GM21825 (cell line): Measurements from ENCODE around the gene SEC24B.
A peak's percentile ranks its signal among the peaks of the same experiment; 100 is the strongest.
"Not testable (repeated sequence)": the region's sequence is repeated elsewhere in the genome, so short reads cannot be mapped to it uniquely, and the experiment has no call there.

Experiments used
- ATAC-seq: cut with Tn5 transposase; IDR thresholded peaks from one replicate; pipeline ENCODE4 v1.9.1; 2021; ENCODE audit warnings: mild to moderate bottlenecking, moderate library complexity; ENCODE audit not compliant: unreplicated experiment

The SEC24B gene

DNA sequence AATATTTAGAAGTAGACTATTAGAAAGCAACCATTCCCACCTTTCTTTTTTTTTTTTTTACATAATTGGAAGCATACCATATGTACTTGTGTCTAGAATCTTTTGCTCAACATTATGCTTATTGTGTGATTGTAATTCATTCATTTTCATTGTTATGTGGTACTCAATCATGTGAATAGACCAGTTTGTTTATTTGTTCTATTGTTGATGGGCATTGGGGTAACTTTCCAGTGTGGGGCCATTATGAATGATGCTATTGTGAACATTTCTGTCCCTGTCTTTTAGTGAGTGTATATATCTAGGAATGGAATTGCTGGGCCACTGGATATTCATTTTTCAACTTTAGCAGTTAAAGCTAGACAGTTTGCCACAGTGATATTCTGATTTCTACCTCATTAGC, 63.9 kb downstream of the SEC24B start:
- no peak for ATAC-seq

DNA sequence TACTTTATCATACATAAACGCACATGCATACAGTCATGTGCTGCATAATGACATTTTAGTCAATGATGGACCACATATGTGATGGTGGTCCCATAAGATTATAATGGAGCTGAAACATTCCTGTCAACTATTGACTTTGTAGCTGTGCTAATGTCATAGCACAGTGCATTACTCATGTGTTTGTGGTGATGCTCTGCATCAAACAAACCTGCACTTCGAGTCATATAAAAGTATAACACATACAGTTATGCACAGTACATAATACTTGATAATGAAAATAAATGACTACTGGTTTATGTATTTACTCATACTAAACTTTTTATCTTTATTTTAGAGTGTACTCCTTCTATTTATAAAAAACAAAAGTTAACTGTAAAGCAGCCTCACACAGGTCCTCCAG, 65.9 kb downstream of the SEC24B start:
- ATAC-seq, result no peak

DNA sequence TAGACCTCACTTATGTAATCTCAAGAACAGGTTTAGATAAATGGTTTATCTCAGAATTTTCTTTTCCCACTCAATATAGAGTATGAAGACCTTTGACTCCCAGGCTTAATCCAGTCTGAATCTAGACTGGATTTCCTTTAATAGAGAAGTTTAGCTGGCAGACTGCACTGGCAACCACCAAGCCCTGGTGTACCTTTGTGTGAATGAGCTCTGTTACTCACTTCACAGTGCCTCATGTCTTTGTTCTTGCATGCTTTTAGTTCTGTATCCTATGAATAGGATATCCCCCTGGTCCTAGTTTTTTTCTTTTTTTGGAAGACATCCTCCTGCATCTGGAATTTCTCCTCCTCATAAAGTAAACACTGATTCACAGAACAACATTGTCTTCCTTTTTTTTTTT, 73.3 kb downstream of the SEC24B start:
- ATAC-seq, result no peak

DNA sequence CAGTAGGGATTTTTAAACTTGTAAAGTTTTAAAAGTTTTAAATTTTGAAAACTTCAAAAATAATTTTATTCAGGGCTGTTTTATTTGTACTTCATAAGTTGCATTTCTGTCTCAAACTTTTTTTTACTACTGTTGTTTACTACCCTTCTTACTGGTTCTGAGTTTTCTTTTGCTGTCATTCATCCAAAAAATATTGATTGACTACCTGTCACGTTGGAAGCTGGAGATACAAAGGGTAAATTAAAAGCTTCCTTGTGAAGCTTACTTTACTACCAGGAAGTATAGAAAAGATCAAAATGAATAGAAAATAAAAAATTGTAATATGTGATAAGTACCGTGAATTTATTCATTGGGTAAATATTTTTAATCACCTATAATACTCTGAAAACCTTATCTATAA, 77.1 kb downstream of the SEC24B start:
- no peak for ATAC-seq

DNA sequence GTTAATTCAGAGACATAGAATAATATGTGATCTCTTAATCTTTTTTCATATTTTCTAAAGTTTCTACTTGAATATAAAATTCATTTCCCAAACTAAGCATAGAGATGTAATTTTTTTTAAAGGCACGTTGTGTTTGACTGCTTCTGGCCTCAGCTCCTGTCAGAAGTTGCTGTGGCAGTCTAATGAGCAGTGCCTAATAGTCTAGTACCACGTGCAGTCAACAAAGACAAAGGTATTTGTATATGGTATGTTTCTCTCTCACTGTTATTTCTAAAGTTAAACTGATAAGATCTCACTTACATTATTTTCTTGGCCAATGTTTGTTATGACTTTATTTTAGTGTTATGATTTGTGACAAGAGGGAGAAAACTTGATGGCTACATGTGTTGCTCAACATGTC, 77.8 kb downstream of the SEC24B start:
- ATAC-seq, result no peak

DNA sequence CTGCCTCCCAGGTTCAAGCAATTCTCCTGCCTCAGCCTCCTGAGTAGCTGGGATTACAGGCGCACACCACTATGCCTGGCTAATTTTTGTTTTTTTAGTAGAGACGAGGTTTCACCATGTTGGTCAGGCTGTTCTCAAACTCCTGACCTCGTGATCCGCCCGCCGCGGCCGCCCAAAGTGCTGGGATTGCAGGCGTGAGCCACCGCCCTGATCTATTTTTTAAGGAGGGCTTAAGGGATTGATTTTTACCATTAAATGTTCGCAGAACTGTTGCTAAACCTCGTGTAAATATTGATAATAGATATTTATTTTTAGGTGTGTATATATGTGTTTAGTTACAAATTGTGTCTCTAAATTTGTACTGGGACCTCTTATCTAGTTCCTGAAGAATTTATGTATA, 79.8 kb downstream of the SEC24B start:
- not testable (repeated sequence) for ATAC-seq

DNA sequence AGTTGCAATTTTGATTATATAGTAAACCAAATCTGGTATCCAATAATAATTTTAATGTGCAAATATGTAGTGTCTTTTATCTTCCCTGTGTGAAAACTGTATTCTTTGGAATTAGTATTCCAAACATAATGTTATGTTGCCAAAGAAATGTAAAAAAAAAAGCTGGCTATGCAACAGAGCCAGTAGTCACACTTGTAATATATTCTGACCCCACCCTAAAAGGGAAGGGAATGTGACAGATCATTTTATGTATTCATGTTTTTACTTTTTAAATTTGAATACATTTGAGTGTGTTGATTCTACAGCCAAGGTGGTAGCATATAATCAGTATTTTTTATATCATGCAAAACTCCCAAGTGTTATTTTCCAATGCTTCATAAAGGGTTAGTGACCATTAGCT, 98.6 kb downstream of the SEC24B start:
- no peak for ATAC-seq

DNA sequence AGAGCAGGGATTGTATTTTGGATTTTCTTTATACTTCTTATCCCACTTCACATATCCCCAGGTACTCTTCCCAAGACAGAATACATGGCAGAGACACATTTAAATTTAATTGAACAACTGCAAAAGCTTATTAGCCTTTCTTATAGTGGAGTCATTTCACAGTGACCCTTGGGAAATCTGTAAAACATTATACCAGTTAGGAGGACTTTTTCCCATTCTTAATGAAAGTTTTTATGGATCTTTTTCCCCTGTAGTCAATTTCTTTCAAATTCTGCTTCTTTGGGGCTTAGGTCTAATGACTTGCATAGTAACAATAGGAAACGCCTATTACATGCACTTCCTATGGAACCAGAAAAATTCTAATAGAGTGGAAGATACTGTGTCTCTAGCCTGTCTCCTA, 111.8 kb downstream of the SEC24B start:
- no peak for ATAC-seq

DNA sequence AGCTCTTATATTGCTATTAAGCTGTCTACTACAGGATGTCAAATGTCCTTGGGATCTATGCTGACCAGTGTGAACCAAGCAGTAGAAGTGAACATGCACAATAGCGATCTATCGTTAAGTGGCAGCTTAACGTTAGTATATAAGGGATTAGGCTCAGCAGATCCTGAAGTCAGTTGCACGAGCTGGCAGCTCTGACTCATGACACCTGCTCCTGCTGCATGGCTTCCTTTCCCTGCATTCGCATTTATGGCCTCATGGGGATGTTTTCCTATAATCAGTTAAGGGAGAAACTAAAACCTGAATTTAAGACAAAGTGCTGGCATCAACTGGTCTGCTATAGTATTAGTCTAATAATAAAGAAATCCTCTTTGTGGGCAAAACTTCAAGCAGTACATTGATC, 113.8 kb downstream of the SEC24B start:
- no peak for ATAC-seq

- ATAC-seq, result no peak
Observed at GRCh38 chr4:109548655-109549054, 115.0 kb downstream of the SEC24B start.

GRCh38 chr4:109552237-109552636, 118.6 kb downstream of the SEC24B start:
- no peak for ATAC-seq

DNA sequence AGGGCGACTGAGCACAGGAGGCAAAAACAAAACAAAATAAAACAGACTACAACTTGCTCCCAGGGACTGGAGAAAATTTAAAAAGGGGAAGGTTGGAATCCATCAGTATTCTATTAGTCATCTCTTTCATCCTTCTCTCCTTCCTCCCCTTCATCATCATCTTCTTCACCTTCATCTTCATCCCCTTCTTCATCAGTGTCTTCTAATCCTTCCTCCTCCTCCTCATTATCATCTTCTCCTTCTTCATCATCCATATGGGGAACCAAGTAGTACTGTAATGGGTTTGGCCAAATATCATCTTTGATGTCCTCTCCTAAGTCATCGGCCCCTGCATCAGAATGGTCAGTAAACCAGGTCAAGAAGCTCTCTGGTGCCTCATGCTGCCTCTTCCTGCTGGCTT, 119.5 kb downstream of the SEC24B start:
- ATAC-seq, result no peak

GRCh38 chr4:109554971-109555370, 121.4 kb downstream of the SEC24B start:
- no peak for ATAC-seq

- ATAC-seq, result no peak
Observed at GRCh38 chr4:109557433-109557832, 123.8 kb downstream of the SEC24B start.

DNA sequence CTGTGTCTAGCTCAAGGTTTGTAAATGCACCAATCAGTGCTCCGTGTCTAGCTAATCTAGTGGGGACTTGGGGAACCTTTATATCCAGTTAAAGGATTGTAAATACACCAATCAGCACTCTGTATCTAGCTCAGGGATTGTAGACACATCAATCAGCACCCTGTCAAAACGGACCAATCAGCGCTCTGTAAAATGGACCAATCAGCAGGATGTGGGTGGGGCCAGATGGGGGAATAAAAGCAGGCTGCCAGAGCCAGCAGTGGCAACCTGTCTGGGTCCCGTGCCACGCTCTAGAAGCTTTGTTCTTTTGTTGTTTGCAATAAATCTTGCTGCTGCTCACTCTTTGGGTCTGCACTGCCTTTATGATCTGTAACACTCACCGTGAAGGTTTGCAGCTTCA, 124.5 kb downstream of the SEC24B start:
- not testable (repeated sequence) for ATAC-seq

DNA sequence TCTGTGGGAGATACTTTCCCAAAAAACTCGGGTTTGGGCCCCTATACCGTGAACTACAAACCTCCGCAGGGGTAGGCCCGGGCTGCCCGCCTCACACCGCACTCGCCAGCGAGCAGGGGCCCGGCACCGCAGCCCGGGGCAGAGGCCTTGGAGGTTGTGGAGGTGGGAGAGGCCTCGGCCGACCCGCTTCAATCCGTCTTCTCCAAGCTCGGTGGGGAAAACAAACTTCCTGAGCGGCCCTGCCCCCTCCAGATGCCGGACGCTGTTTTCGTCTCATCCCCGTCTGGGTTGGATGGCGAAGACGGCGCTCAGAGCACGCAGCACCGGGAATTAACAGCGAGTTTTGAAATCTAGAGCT, 126.0 kb downstream of the SEC24B start:
- peak; percentile 26 for ATAC-seq

GRCh38 chr4:109559983-109560686, 126.5 kb downstream of the SEC24B start, which contains the start of gene MCUB:
Gene MCUB (plus strand): TSS chr4:109560246. CDS start chr4:109560338, 92 bp downstream.
- peak; percentile 90 for ATAC-seq

DNA sequence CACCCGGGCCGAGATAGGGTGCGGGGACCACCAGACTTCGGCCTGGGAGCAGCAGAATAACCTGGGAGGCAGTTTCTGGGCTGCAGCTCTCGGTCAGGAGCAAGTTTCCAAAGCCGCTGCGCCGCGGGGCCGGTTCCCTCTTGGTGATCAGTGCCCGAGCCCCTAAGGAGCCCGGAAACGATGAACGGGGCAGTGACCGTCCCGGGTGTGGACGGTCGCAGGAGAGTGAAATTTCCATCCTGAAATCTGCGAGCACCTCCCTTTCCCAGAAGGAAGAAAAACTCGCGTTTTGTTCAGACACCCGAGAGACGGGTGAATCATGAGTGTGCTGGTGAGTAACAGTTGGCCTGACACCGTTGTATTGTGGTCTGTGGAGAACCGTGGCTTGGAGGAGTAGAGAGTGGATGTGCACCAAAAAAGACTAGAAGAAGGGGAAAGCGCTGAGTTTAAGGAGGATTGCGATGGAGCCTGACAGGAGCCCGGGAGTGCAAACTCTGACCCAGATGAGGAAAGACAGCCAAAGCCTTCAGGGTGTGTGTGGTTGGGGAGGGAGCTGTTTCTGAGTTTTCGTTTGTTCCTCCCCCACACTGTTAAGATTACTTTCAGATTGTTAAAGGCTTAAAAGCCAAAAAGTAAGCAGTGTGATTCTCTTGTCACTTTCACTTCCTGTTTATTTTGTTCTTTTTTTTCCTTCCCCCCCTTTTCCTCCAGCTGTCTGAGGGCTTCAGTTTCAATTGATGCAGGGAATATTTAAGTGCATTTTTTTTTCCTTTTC, 127.3 kb downstream of the SEC24B start:
- ATAC-seq, result peak; percentile 62

DNA sequence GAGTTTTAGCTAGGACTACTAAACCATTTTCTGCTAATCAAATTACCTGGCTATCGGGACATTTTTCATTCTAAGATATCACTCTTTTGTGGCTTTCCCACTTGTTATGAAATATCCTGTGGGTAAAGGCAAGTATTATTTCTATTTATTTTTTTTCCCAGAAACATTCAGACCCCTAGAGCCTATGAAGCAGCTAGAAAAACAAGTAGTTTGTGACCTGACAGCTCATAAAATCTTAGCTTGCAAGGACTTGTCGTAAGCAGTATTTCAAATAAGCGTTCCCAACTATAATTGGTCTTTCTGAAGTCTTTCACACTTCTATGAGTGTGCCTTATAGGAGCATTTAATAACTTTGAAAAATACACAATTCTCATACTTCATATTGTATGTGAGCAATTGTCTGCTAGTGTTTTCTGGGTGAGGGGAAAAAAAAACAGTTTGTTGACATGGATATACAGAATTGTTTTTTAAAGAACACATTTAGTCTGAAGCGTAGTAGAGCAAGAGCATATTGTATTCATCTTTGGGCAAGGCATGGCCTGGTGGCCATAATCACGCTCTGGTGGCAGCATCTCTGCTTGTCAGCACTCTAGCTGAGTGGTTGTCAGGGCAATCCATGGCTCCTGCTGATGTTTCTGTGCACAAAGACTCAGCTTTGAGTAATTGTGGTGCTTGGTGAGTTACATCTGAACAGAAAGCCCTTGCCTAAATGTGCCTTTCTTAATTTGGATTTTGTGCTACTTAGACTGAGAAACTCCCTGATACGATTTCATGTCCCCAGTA, 129.0 kb downstream of the SEC24B start:
- ATAC-seq, result no peak

DNA sequence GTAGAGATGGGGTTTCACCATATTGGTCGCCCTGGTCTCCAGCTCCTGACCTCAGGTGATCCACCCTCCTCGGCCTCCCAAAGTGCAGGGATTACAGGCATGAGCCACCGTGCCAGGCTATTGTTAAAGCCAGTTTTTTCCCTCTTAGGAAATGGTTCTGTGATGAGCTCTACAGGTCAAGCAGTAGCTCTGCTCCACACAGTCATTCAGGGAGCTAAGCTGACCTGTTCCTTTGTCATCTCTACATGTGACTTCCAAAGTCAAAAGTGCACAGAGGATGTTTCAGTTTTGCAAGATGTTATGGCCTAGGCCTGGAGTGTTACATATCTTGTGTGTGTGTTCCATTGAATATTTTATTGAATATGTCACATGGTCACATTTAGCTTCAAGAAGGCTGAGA, 137.9 kb downstream of the SEC24B start:
- ATAC-seq, result no peak

DNA sequence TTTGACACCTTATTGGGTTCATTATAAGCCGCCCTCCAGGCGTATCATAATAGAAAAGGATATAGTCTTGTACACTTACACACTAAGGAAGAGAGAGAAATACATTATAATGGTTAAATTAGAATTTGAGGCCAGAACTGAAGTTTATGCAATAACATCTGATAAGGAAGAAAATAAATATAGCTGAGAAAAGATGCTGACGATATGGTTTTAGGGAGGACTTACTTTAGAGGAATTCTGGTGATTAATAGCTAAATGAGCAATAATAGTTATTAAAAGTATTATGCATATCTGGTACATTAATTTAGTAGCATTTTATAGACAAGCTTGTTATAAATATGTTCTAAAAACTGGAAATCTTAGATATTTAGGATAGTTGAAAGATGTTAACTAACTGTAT, 138.5 kb downstream of the SEC24B start:
- no peak for ATAC-seq

DNA sequence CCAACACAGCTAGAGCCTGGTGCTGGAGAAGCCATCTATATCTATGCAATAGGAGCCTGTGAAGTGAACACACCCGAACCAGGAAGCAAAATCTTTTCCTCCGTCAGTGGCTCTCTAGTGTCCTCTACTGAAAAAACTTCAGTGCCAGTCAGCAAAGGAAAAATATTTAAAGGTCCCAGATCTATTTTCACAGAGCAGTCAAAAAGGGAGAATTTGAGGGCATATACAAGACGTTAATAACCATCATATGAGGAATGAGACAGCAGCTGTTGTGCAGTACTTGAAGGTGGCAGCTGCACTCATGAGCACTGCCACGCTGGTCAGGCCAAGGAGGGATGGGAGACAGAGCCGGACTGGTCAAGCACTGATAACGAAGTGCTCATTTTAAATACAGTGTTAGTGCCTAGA, 140.8 kb downstream of the SEC24B start:
- ATAC-seq, result no peak
